Upper lobe of right lung (tissue), 1 donor: ENCODE results near the gene DLEC1. TPM values are rescaled to one million over a fixed set of nuclear protein-coding genes. Genes with fewer than 3 reads are reported as not detected.

ENCODE experiments used
- ATAC-seq: fragments of 200-7000 bp; cut with Tn5 transposase; one replicate; pipeline ENCODE4 v1.9.1; 2020; ENCODE audit warnings: mild to moderate bottlenecking, moderate library complexity
- DNase-seq: peaks from one replicate; pipeline ENCODE4 v3.0.0-alpha.2; 2020
- H3K27ac ChIP-seq: fragments of 200-600 bp; one replicate; pipeline ENCODE4 v1.8.0; 2022
- H3K27me3 ChIP-seq: fragments of 200-600 bp; one replicate; pipeline ENCODE4 v1.8.0; 2022; ENCODE audit warnings: mild to moderate bottlenecking
- H3K36me3 ChIP-seq: fragments of 200-600 bp; one replicate; pipeline ENCODE4 v1.8.0; 2022
- H3K4me1 ChIP-seq: fragments of 200-600 bp; one replicate; pipeline ENCODE4 v1.8.0; 2022
- H3K4me3 ChIP-seq: fragments of 200-600 bp; one replicate; pipeline ENCODE4 v1.8.0; 2022; ENCODE audit warnings: mild to moderate bottlenecking
- H3K9me3 ChIP-seq: fragments of 200-600 bp; one replicate; pipeline ENCODE4 v1.8.0; 2022
- CTCF ChIP-seq: fragments of 200-600 bp; IDR thresholded peaks from one replicate; pipeline ENCODE4 v1.8.0; 2022; ENCODE audit warnings: antibody characterized with exemption
- intact Hi-C: fragments of 100-400 bp; cut with DNase I; formaldehyde crosslinking; loops from one replicate; pipeline ENCODE4 v1.11.0; 2022
- total RNA-seq: library from RNA; stranded (reverse); fragmentation: NEBNext Ultra II Directional; extraction: Animal tissue kit (Norgen Biotek cat#: 25700); gene quantifications from one replicate; pipeline ENCODE4 v1.2.1, GENCODE V29; 2021
- donor health status: DM: no; HTN: yes; CAD: no; lungs with severe emphysema.

DLEC1 gene
- total RNA-seq, 1 donor from 2014 or later, result 2.7 TPM

- Histone ChIP-seq H3K4me1 (no peaks in the 10 kb centered on the region), H3K36me3 (peaks cover 42% of the 10 kb centered on the region), H3K4me3 (no peak overlapping the region), H3K27me3 (no peaks in the 10 kb centered on the region), H3K27ac (no peak overlapping the region), H3K9me3 (no peaks in the 10 kb centered on the region)
- no peak for TF ChIP-seq CTCF
- no peak for ATAC-seq
- intact Hi-C loops, result no loop called here
- DNase-seq, result peak; percentile 58
Observed at GRCh38 chr3:38009807-38010591, 29.0 kb upstream of the DLEC1 start.

DNA sequence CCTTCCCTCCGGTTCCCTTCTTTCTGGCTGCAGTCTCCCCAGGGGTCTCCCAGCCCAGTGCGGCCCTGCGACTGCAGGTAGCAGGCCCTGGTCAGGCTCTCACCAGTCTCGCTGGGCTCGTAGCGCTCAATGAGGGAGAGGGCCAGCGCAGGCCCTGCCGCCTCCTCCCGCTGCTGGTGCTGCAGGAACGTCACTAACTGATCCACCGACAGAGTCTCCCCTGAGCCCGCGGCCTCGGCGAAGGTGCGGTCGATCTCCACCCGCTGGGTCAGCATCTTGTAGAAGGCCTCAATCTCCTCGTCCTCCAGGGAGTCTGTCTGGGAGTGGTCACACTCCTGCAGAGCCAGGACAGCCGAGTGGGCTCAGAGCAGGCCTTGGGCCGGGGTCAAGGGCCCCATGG lies 27.9 kb upstream of the DLEC1 start:
- DNase-seq, result peak; percentile 61
- H3K27me3 ChIP-seq, result no peaks in the 10 kb centered on the region
- intact Hi-C loops, result no loop called here
- H3K4me1 ChIP-seq, result no peaks in the 10 kb centered on the region
- no peak for ATAC-seq
- no peak for TF ChIP-seq CTCF
- H3K36me3 ChIP-seq, result peaks cover 51% of the 10 kb centered on the region
- H3K27ac ChIP-seq, result no peak overlapping the region
- no peaks in the 10 kb centered on the region for H3K9me3 ChIP-seq
- H3K4me3 ChIP-seq, result no peak overlapping the region

DNA sequence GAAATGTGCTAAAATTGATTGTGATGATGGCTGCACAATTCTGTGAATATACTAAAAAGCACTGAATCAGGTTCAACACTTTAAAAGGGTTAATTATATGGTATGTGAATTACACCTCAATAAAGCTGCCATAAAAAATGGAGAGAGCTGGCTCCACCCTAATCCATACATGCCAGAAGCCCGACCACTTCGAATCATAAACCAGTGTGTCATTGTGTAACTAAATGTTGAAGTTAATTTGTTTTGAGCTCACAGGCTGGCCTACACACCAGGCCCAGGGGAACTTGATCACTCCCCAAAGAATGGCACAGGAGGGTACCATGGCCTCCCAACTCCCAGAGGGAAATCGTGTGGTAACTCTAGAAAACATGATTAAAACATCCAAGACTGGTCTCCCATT lies 23.5 kb upstream of the DLEC1 start:
- Histone ChIP-seq H3K9me3 (no peaks in the 10 kb centered on the region), H3K4me1 (no peaks in the 10 kb centered on the region), H3K27ac (no peak overlapping the region), H3K27me3 (no peaks in the 10 kb centered on the region), H3K4me3 (no peak overlapping the region), H3K36me3 (peaks cover 61% of the 10 kb centered on the region)
- DNase-seq, result peak; percentile 5
- no peak for TF ChIP-seq CTCF
- intact Hi-C loops, result no loop called here
- no peak for ATAC-seq

- no peak overlapping the region for H3K4me3 ChIP-seq
- TF ChIP-seq CTCF, result no peak
- H3K27me3 ChIP-seq, result no peaks in the 10 kb centered on the region
- intact Hi-C loops, result no loop called here
- ATAC-seq (no peak), DNase-seq (peak; percentile 6)
- peaks cover 56% of the 10 kb centered on the region for H3K36me3 ChIP-seq
- no peaks in the 10 kb centered on the region for H3K4me1 ChIP-seq
- H3K9me3 ChIP-seq, result no peaks in the 10 kb centered on the region
- H3K27ac ChIP-seq, result no peak overlapping the region
Observed at GRCh38 chr3:38015984-38016383, 23.0 kb upstream of the DLEC1 start.

- H3K27ac ChIP-seq, result no peak overlapping the region
- intact Hi-C loops, result no loop called here
- H3K4me1 ChIP-seq, result no peaks in the 10 kb centered on the region
- ATAC-seq (no peak), DNase-seq (peak; percentile 38)
- no peak for TF ChIP-seq CTCF
- no peaks in the 10 kb centered on the region for H3K27me3 ChIP-seq
- H3K36me3 ChIP-seq, result peaks cover 51% of the 10 kb centered on the region
- no peaks in the 10 kb centered on the region for H3K9me3 ChIP-seq
- H3K4me3 ChIP-seq, result no peak overlapping the region
Observed at GRCh38 chr3:38016410-38016809, 22.6 kb upstream of the DLEC1 start.
